ENCODE data around the gene CCDC77.

GRCh38 chr12:455821-456220 is 54.4 kb downstream of the CCDC77 start:
- TF ChIP-seq CTCF (IDR thresholded peaks at IDR 0.05) (no peak), EP300 (IDR thresholded peaks at IDR 0.05) (no peak), POLR2AphosphoS5 (IDR thresholded peaks at IDR 0.05) (no peak), POLR2A (IDR thresholded peaks at IDR 0.05) (no peak)
